Pancreas (tissue), 10 donors: ENCODE measurements around the gene LSM7. TPM values are rescaled to one million over a fixed set of nuclear protein-coding genes. Genes with fewer than 3 reads are reported as not detected.

Experiments used
- ATAC-seq, 4 donors: fragments of 200-7000 bp; cut with Tn5 transposase; one replicate each; pipeline versions ENCODE4 v1.8.0 to v1.9.1; 2020; ENCODE audit warnings: mild to moderate bottlenecking in 4 of 4, moderate library complexity in 4 of 4
- DNase-seq, 6 donors: peaks; one replicate each; pipeline ENCODE4 v3.0.0-alpha.2; 2020
- FAIRE-seq: peaks from 2 replicates; lab custom pipeline; 2012; peaks lifted over from hg19 to GRCh38; lab: Jason Lieb, UNC
- H3K27ac ChIP-seq, 4 donors: fragments of 200-600 bp; sonication (generic); 1 replicate in 3 of 4; 2 replicates in 1 of 4; pipeline versions ENCODE4 v1.5.0 to v1.8.0; 2020
- H3K27me3 ChIP-seq, 4 donors: fragments of 200-600 bp; one replicate each; pipeline ENCODE4 v1.8.0; 2021
- H3K36me3 ChIP-seq, 3 donors: fragments of 200-600 bp; sonication (generic) in 1 of 3; one replicate each; pipeline versions ENCODE4 v1.5.0 to v1.8.0; 2020 to 2021
- H3K4me1 ChIP-seq, 3 donors: fragments of 200-600 bp; one replicate each; pipeline ENCODE4 v1.8.0; 2021
- H3K4me3 ChIP-seq, 4 donors: fragments of 200-600 bp; sonication (generic) in 2 of 4; one replicate each; pipeline versions ENCODE4 v1.5.0 to v1.8.0; 2020 to 2021
- H3K9me3 ChIP-seq, 4 donors: fragments of 200-600 bp; one replicate each; pipeline ENCODE4 v1.8.0; 2021
- WGBS, 2 donors: extraction: QIAGEN DNeasy Blood & Tissue Kit; methylation state at CpG; one replicate each; pipeline ENCODE4 v1.1.7; 2013; 5-methylcytosine and 5-hydroxymethylcytosine counted together
- intact Hi-C, 3 donors: fragments of 100-400 bp; cut with DNase I; formaldehyde crosslinking; loops; one replicate each; pipeline versions ENCODE4 v1.11.1 to v1.14.2; 2022
- polyA plus RNA-seq, 2 donors: library from polyadenylated mRNA; stranded (reverse); fragments of 200-250 nt; gene quantifications; one replicate each; pipeline ENCODE4 v1.2.3, GENCODE V29; 2013
- total RNA-seq, 6 donors: library from RNA; stranded (reverse); fragmentation: NEBNext Ultra II Directional in 4 of 6; extraction: Animal tissue kit (Norgen Biotek cat#: 25700) in 4 of 6; gene quantifications; one replicate each; pipeline versions ENCODE4 v1.2.1 to v1.2.4, GENCODE V29; 2021 to 2023
- TF ChIP-seq, protein P1 (sequence below), 4 donors: fragments of 200-600 bp; sonication (generic) in 3 of 4; IDR thresholded peaks; one replicate each; pipeline versions ENCODE4 v1.5.0 to v1.8.0; 2021; ENCODE audit warnings: antibody characterized with exemption in 4 of 4
- donor health status: healthy with polysubstance abuse.
- donor health status: DM: no; HTN: no; CAD: no; lungs with moderate emphysema.
- donor health status: DM: no; HTN: no; CAD: no.
- donor health status: control.
- donor health status: control.
- donor health status: Bipolar disorder and iron deficiency.
- donor health status: DM: yes; HTN: yes; CAD: no.
- donor health status: DM: no; HTN: no; CAD: no.
- donor health status: DM: no; HTN: no; CAD: no.
- donor health status: DM: yes; HTN: yes; CAD: no.

LSM7 gene
- total and polyA plus RNA-seq, 8 donors = 18.3 to 170 (median 30.9) TPM

GRCh38 chr19:2329501-2329916 lies 1.1 kb upstream of the LSM7 start:
- Histone ChIP-seq H3K4me1 (peaks cover 35 to 56% (median 42%) of the 10 kb centered on the region in 3 donors), H3K36me3 (no peaks in the 10 kb centered on the region), H3K4me3 (peak overlapping the region in 3 of 4 donors; percentile 85 to 99 (median 99)), H3K27ac (peak overlapping the region in 1 of 4 donors; percentile 70), H3K9me3 (no peaks in the 10 kb centered on the region), H3K27me3 (no peaks in the 10 kb centered on the region)
- intact Hi-C loops = no loop called here
- WGBS, 2 donors = 46 to 51% methylated on average over 13 of the region's 13 CpGs
- TF ChIP-seq, protein P1, sequence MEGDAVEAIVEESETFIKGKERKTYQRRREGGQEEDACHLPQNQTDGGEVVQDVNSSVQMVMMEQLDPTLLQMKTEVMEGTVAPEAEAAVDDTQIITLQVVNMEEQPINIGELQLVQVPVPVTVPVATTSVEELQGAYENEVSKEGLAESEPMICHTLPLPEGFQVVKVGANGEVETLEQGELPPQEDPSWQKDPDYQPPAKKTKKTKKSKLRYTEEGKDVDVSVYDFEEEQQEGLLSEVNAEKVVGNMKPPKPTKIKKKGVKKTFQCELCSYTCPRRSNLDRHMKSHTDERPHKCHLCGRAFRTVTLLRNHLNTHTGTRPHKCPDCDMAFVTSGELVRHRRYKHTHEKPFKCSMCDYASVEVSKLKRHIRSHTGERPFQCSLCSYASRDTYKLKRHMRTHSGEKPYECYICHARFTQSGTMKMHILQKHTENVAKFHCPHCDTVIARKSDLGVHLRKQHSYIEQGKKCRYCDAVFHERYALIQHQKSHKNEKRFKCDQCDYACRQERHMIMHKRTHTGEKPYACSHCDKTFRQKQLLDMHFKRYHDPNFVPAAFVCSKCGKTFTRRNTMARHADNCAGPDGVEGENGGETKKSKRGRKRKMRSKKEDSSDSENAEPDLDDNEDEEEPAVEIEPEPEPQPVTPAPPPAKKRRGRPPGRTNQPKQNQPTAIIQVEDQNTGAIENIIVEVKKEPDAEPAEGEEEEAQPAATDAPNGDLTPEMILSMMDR (IDR thresholded peaks at IDR 0.05) = no peak
- ATAC-seq (no peak), FAIRE-seq (no peak), DNase-seq (peak in 1 of 6 donors; percentile 45)

DNA sequence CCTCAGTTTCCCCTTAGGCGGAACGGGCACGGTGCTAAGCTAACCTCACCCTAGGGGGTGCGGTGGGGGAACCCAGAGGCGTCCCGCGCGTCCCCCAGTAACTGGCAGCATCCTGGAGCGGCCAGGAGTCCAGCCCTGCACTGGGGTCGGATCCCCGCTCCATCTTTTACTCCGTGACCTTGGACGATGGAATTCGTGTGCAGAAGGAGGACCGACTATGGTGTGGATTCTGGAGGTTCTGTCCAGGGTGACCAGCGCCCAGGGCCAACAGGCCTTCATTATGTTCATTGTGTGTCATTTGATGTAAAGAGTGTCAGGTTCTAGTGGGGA lies 728 bp upstream of the LSM7 start:
- peaks cover 35 to 54% (median 41%) of the 10 kb centered on the region in 3 donors for H3K4me1 ChIP-seq
- intact Hi-C loops = no loop called here
- H3K9me3 ChIP-seq = no peaks in the 10 kb centered on the region
- no peak for FAIRE-seq
- H3K36me3 ChIP-seq = no peaks in the 10 kb centered on the region
- TF ChIP-seq, protein P1 (IDR thresholded peaks at IDR 0.05) = no peak
- peak in 1 of 4 donors; percentile 3 for ATAC-seq
- H3K27me3 ChIP-seq = no peaks in the 10 kb centered on the region
- peak overlapping the region in 3 of 4 donors; percentile 67 to 78 (median 71) for H3K27ac ChIP-seq
- no peak for DNase-seq
- H3K4me3 ChIP-seq = peak overlapping the region; percentile 85 to 99 (median 98)
- WGBS, 2 donors = 1% methylated on average over 16 of the region's 16 CpGs

DNA sequence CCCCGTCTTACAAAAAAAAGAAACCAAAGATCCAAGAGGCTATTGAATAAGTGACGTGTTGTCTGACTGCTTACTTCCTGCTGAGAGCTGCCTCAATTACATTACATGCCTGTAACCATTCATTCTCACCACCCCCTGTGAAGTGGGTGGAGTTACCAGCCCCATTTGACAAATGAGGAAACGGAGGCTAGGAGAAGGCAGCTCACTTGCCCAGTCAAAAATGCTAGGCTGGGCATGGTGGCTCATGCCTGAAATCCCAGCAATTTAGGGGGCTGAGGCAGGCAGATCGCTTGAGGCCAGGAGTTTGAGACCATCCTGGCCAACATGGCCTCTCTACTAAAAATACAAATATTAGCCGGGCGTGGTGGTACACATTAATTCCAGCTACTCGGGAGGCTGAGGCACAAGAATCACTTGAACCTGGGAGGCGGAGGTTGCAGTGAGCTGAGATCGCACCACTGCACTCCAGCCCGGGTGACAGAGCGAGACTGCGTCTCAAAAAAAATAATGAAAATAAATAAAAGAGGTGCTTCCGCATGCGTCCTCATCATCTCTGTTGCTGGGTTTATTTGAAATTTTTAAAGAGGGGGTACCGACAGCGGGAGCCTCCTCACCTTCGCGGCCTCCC lies 499 bp downstream of the LSM7 start:
- no peak for DNase-seq
- peak overlapping the region; percentile 85 to 99 (median 98) for H3K4me3 ChIP-seq
- peak overlapping the region; percentile 67 to 78 (median 71) for H3K27ac ChIP-seq
- peak in 3 of 4 donors; percentile 23 to 51 (median 30) for ATAC-seq
- peaks cover 0 to 4% (median 0%) of the 10 kb centered on the region in 3 donors for H3K36me3 ChIP-seq
- intact Hi-C loops = no loop called here
- no peak for FAIRE-seq
- no peaks in the 10 kb centered on the region for H3K9me3 ChIP-seq
- peaks cover 29 to 47% (median 32%) of the 10 kb centered on the region in 3 donors for H3K4me1 ChIP-seq
- no peaks in the 10 kb centered on the region for H3K27me3 ChIP-seq
- TF ChIP-seq, protein P1 (IDR thresholded peaks at IDR 0.05) = no peak
- WGBS, 2 donors = 1% methylated on average over 18 of the region's 18 CpGs

GRCh38 chr19:2326699-2327360 lies 1.6 kb downstream of the LSM7 start:
- H3K4me1 ChIP-seq = peaks cover 24 to 38% (median 24%) of the 10 kb centered on the region in 3 donors
- TF ChIP-seq, protein P1 (IDR thresholded peaks at IDR 0.05) = no peak
- ATAC-seq (no peak), DNase-seq (peak in 1 of 6 donors; percentile 40), FAIRE-seq (no peak)
- no peak overlapping the region for H3K27ac ChIP-seq
- WGBS, 2 donors = 88 to 93% methylated on average over 16 of the region's 16 CpGs
- H3K36me3 ChIP-seq = peaks cover 0 to 4% (median 0%) of the 10 kb centered on the region in 3 donors
- no peaks in the 10 kb centered on the region for H3K27me3 ChIP-seq
- intact Hi-C loops = no loop called here
- H3K9me3 ChIP-seq = no peaks in the 10 kb centered on the region
- peak overlapping the region in 1 of 4 donors; percentile 99 for H3K4me3 ChIP-seq
